SK-N-SH (cell line): ENCODE results near the gene CRYBA1.

Experiments used
- CHD2 ChIP-seq: fragments of 150-350 bp; IDR thresholded peaks from 2 replicates; pipeline ENCODE4 v1.6.1; 2018; ENCODE audit warnings: low read length; ENCODE audit not compliant: partially characterized antibody
- CTCF ChIP-seq: fragments of 200-600 bp; sonication (generic); IDR thresholded peaks from 2 replicates; pipeline ENCODE4 v1.6.1; 2017; ENCODE audit warnings: antibody characterized with exemption, mild to moderate bottlenecking, moderate library complexity
- EZH2phosphoT487 ChIP-seq: fragments of 200-600 bp; sonication (generic); IDR thresholded peaks from 2 replicates; pipeline ENCODE4 v1.6.1; 2017; ENCODE audit warnings: low read depth, mixed run types, mild to moderate bottlenecking, antibody characterized with exemption, moderate library complexity, borderline replicate concordance
- JUND ChIP-seq: IDR thresholded peaks from 2 replicates; pipeline ENCODE4 v1.4.0; 2012
- POLR2AphosphoS5 ChIP-seq: IDR thresholded peaks from 2 replicates; pipeline ENCODE4 v1.6.1; 2012; ENCODE audit warnings: low read depth, low read length
- RAD21 ChIP-seq: IDR thresholded peaks from 2 replicates; pipeline ENCODE4 v1.6.1; 2012; ENCODE audit warnings: mild to moderate bottlenecking, low read length
- RCOR1 ChIP-seq: fragments of 150-350 bp; IDR thresholded peaks from 2 replicates; pipeline ENCODE4 v1.6.1; 2017; ENCODE audit warnings: antibody characterized with exemption, low read length
- REST ChIP-seq: IDR thresholded peaks from 2 replicates; pipeline ENCODE4 v1.6.1; 2012; ENCODE audit warnings: mild to moderate bottlenecking, low read depth, low read length, moderate library complexity
- RFX5 ChIP-seq: IDR thresholded peaks from 2 replicates; pipeline ENCODE4 v1.6.1; 2012; ENCODE audit warnings: mild to moderate bottlenecking, improper control_type of control experiment, low read length
- RXRA ChIP-seq: IDR thresholded peaks from 2 replicates; pipeline ENCODE4 v1.4.0; 2012; ENCODE audit warnings: low read depth, mild to moderate bottlenecking, borderline replicate concordance
- SIN3A ChIP-seq: IDR thresholded peaks from 2 replicates; pipeline ENCODE4 v1.6.1; 2012; ENCODE audit warnings: low read depth, mild to moderate bottlenecking, low read length, moderate library complexity, borderline replicate concordance
- SMC3 ChIP-seq: IDR thresholded peaks from 2 replicates; pipeline ENCODE4 v1.6.1; 2012; ENCODE audit warnings: low read depth, low read length, improper control_type of control experiment
- TAF1 ChIP-seq: IDR thresholded peaks from 2 replicates; pipeline ENCODE4 v1.6.1; 2012; ENCODE audit warnings: low read depth, mild to moderate bottlenecking, low read length, moderate library complexity, borderline replicate concordance
- USF1 ChIP-seq: IDR thresholded peaks from 2 replicates; pipeline ENCODE4 v1.4.0; 2012; ENCODE audit warnings: low read depth, borderline replicate concordance

GRCh38 chr17:29219378-29220047 is 27.1 kb upstream of the CRYBA1 start:
- TF ChIP-seq CTCF, result peak; percentile 97
- no peak for TF ChIP-seq POLR2AphosphoS5
- peak; percentile 92 for TF ChIP-seq SMC3
- no peak for TF ChIP-seq RCOR1
- no peak for TF ChIP-seq USF1
- no peak for TF ChIP-seq EZH2phosphoT487
- TF ChIP-seq SIN3A, result no peak
- TF ChIP-seq RFX5, result no peak
- TF ChIP-seq JUND, result no peak
- no peak for TF ChIP-seq CHD2
- TF ChIP-seq TAF1, result no peak
- no peak for TF ChIP-seq REST
- peak; percentile 75 for TF ChIP-seq RAD21
- peak; percentile 25; the same call in 1 of the 2 replicates for TF ChIP-seq RXRA
